Chondrocyte (in vitro differentiated cells): ENCODE results near the gene ZHX3. TPM values are rescaled to one million over a fixed set of nuclear protein-coding genes. Genes with fewer than 3 reads are reported as not detected.

Experiments used
- DNase-seq: peaks from one replicate; pipeline ENCODE4 v3.0.0; 2021; ENCODE audit warnings: mixed read lengths, low spot score
- H3K27ac Mint-ChIP-seq: one replicate; pipeline ENCODE4 v1.8.0; 2021; ENCODE audit warnings: mild to moderate bottlenecking, moderate library complexity, mixed read lengths; ENCODE audit not compliant: unreplicated experiment
- H3K27me3 Mint-ChIP-seq: 2 replicates; pipeline ENCODE4 v1.8.0; 2021; ENCODE audit warnings: low read depth, mixed read lengths
- H3K36me3 Mint-ChIP-seq: 2 replicates; pipeline ENCODE4 v1.8.0; 2021; ENCODE audit warnings: low read depth, mixed read lengths
- H3K4me1 Mint-ChIP-seq: 2 replicates; pipeline ENCODE4 v1.8.0; 2021; ENCODE audit warnings: low read depth, mild to moderate bottlenecking, mixed read lengths
- H3K4me3 Mint-ChIP-seq: one replicate; pipeline ENCODE4 v1.8.0; 2021; ENCODE audit warnings: mild to moderate bottlenecking, moderate library complexity, mixed read lengths; ENCODE audit not compliant: unreplicated experiment
- H3K9me3 Mint-ChIP-seq: 2 replicates; pipeline ENCODE4 v1.8.0; 2021; ENCODE audit warnings: low read depth, mixed read lengths
- total RNA-seq: library from RNA; stranded (reverse); gene quantifications from 3 replicates; pipeline ENCODE4 v1.2.1, GENCODE V29; 2021
- TF ChIP-seq, protein P1 (sequence below): fragments of 200-600 bp; sonication (generic); IDR thresholded peaks from 2 replicates; pipeline ENCODE4 v1.5.0; 2021; ENCODE audit warnings: antibody characterized with exemption, mild to moderate bottlenecking, moderate library complexity

Gene ZHX3
- total RNA-seq, 1 donor from 2014 or later, result 52.9 TPM

DNA sequence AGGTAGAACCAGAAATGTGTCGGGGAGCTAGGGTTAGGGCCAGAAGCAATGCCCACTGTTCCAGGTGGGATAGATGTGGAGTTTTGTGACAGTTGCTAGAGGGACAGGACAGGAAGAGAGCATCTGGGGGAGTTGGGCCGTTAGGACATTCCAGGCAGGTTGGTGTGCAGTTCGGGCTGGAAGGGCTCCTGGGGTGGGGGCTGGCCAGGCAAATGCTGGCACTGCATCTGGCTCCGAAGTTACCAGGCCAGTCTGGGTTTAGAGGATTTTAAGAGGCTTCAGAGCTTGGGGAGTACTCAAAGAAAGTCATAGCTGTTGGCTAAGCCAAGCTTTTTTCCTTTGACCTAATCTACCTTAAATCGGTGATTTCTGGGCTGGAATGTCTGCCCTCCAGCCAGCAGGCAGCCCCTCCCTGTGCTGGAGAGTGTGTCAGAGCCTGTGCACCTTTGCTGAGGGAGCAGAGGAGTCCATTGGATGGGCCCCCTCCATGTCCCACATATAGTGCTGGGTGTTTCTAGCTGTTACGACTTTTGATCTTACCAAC lies 159.4 kb downstream of the ZHX3 start:
- H3K27ac Mint-ChIP-seq, result no peak overlapping the region
- H3K4me1 Mint-ChIP-seq, result peaks cover 39% of the 10 kb centered on the region
- H3K9me3 Mint-ChIP-seq, result no peaks in the 10 kb centered on the region
- H3K36me3 Mint-ChIP-seq, result peaks cover 21% of the 10 kb centered on the region
- no peaks in the 10 kb centered on the region for H3K27me3 Mint-ChIP-seq
- H3K4me3 Mint-ChIP-seq, result no peak overlapping the region
- TF ChIP-seq, protein P1, sequence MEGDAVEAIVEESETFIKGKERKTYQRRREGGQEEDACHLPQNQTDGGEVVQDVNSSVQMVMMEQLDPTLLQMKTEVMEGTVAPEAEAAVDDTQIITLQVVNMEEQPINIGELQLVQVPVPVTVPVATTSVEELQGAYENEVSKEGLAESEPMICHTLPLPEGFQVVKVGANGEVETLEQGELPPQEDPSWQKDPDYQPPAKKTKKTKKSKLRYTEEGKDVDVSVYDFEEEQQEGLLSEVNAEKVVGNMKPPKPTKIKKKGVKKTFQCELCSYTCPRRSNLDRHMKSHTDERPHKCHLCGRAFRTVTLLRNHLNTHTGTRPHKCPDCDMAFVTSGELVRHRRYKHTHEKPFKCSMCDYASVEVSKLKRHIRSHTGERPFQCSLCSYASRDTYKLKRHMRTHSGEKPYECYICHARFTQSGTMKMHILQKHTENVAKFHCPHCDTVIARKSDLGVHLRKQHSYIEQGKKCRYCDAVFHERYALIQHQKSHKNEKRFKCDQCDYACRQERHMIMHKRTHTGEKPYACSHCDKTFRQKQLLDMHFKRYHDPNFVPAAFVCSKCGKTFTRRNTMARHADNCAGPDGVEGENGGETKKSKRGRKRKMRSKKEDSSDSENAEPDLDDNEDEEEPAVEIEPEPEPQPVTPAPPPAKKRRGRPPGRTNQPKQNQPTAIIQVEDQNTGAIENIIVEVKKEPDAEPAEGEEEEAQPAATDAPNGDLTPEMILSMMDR, result no peak
- no peak for DNase-seq

DNA sequence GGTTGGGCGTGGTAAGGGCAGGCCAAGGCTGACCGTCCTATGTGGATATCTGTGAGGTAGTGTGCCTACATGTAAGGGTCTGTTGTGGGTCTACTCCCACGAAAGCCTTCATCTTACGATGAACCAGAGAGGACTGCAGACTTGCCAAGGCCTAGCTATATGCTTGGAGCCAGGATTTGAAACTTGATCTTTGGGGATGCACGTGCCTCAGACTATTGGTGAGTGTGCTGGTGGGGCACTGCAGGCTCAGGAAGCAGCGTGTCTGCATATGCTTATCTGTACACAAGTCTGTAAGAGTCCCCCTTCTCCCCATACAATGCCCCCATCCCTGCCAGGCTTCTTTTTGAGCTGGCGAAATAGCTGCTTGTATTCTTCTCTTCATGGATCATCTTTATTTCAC lies 162.3 kb downstream of the ZHX3 start:
- Mint-ChIP-seq H3K9me3 (no peaks in the 10 kb centered on the region), H3K4me1 (peaks cover 54% of the 10 kb centered on the region), H3K27ac (peak overlapping the region; percentile 49), H3K4me3 (no peak overlapping the region), H3K36me3 (peaks cover 8% of the 10 kb centered on the region), H3K27me3 (no peaks in the 10 kb centered on the region)
- DNase-seq, result no peak
- TF ChIP-seq, protein P1, result no peak

DNA sequence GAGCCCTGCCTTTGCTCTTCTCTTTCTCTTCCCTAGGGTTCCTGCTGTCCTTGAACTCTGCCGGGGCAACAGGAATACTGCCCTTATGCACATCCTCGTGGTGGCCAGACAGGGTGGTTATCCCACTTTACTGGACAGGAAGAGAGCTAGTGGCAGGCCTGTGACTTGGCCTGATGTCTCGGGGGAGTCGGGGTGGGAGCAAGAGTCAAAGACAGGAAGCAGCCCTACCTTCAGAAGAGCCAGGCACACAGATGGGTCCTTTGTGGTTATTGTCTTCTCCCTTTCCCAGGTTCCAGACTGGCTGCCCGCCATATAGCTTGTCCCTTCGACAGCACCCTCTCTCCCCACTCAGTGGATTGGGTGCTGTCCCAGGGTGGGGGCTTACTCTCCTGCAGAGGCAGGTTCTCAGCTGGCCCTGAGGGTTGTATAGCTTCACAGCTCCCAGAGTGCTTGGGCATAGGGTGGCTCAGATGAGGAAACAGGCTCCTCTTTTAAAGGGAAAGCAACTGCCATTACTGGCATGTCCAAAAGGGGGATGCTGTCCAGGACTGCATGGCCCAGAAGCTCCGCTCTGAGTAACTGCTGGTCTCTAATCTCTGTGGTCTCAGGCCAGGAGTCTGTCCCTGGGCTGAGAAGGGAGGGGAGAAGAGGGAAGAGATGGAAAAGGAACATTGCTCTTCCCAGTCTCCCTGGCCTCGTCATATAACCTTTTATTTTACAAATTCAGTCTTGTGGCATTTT lies 162.9 kb downstream of the ZHX3 start:
- TF ChIP-seq, protein P1, result peak; percentile 16

DNA sequence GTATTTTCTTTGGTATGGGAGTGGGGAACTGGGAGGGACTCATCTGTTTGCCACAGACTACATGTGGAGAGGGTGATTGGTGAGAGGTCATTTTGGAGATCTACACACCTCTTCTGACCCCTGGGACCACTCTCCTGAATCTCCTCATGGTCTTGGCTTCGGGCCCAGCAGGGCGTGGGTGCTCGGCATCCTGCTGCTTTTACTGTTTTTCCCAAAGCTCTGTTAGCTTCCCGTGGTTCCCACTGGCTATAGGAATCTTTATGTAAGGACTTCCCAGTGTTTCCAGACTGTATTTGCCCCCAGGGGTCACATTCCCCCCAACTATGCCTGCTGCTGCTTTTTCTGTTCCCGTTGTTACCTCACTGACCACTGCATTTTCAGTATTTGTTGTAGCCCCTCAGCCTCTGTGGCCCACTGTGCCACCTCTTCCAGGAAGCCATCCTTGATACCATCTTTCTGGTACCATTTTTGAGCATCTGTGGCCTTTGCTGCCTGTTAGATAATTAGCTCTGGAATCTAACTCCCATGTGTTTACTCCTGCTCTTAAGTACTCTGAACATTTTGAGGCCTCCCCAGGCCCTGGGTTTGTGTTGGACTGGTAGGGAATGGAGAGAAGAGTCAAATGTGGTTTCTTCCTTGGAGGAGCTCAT lies 165.3 kb downstream of the ZHX3 start:
- H3K36me3 Mint-ChIP-seq, result no peaks in the 10 kb centered on the region
- H3K4me1 Mint-ChIP-seq, result peaks cover 59% of the 10 kb centered on the region
- H3K27ac Mint-ChIP-seq, result peak overlapping the region; percentile 75
- H3K27me3 Mint-ChIP-seq, result no peaks in the 10 kb centered on the region
- H3K9me3 Mint-ChIP-seq, result no peaks in the 10 kb centered on the region
- no peak for DNase-seq
- H3K4me3 Mint-ChIP-seq, result no peak overlapping the region
- TF ChIP-seq, protein P1, result no peak

More for the DNA sequence above, 162.9 kb downstream of the ZHX3 start:
- no peak for DNase-seq
- H3K27me3 Mint-ChIP-seq, result no peaks in the 10 kb centered on the region
- H3K4me3 Mint-ChIP-seq, result no peak overlapping the region
- peaks cover 3% of the 10 kb centered on the region for H3K36me3 Mint-ChIP-seq
- H3K4me1 Mint-ChIP-seq, result peaks cover 56% of the 10 kb centered on the region
- no peaks in the 10 kb centered on the region for H3K9me3 Mint-ChIP-seq
- peak overlapping the region; percentile 49 for H3K27ac Mint-ChIP-seq

DNA sequence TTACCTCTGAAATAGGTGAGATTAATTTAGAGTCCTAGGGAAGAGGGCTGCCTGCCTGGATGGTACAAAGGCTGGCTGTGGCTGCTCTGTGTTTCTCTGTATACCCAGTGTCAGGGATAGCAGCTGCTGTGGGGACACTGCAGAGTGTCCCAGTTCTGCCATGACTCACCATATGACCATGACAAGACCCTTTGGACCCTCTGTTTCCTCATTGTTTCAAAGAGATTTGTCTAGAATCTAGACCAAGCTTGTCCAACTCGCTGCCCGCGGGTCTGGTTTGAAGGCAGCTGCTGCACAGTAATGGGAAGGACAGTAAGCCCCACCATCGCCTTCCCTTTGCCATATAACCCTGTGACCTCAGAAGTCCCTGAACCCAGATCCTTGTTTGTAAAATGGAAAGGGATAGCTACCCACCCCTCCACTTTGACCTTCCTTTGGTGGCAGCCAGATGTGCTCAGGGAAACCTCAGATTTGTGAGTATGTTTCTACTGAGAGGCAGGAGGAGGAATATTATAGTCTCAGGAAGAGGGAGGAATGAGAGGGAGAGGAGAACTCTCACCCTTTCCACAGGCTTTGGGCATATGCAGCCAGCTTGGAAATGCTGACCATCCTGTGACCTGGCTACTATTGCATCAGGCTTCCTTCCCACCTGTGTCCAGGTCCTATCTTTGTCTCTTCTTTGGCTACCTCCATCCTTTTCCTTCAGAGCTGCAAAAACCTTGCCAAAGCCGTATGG lies 166.2 kb downstream of the ZHX3 start:
- Mint-ChIP-seq H3K4me3 (no peak overlapping the region), H3K4me1 (peaks cover 62% of the 10 kb centered on the region), H3K36me3 (no peaks in the 10 kb centered on the region), H3K27ac (peak overlapping the region; percentile 32), H3K9me3 (no peaks in the 10 kb centered on the region), H3K27me3 (no peaks in the 10 kb centered on the region)
- no peak for DNase-seq
- TF ChIP-seq, protein P1, result no peak
